Liver (tissue), 3 donors: ENCODE measurements around the gene DNAI1.

Experiments used
- EGR1 ChIP-seq, 2 donors: IDR thresholded peaks; 2 replicates each; pipeline ENCODE4 v1.6.1; 2016 to 2018; ENCODE audit warnings: antibody characterized with exemption in 2 of 2, low read depth in 2 of 2
- GABPA ChIP-seq, 2 donors: IDR thresholded peaks in 1 of 2; conservative IDR thresholded peaks in 1 of 2; 2 replicates each; pipeline ENCODE4 v1.6.1; 2016; ENCODE audit warnings: antibody characterized with exemption in 2 of 2, mild to moderate bottlenecking in 1 of 2, moderate library complexity in 1 of 2
- JUND ChIP-seq, 2 donors: IDR thresholded peaks; 2 replicates each; pipeline ENCODE4 v1.6.1; 2016; ENCODE audit warnings: antibody characterized with exemption in 2 of 2
- NR2F2 ChIP-seq: IDR thresholded peaks from 2 replicates; pipeline ENCODE4 v1.6.1; 2016; ENCODE audit warnings: antibody characterized with exemption
- RAD21 ChIP-seq, 2 donors: IDR thresholded peaks; 2 replicates each; pipeline ENCODE4 v1.6.1; 2016; ENCODE audit warnings: antibody characterized with exemption in 2 of 2, mild to moderate bottlenecking in 2 of 2
- TAF1 ChIP-seq: conservative IDR thresholded peaks from 2 replicates; pipeline ENCODE4 v1.6.1; 2016; ENCODE audit warnings: antibody characterized with exemption, mild to moderate bottlenecking
- TF ChIP-seq, protein P1 (sequence below): fragments of 150-350 bp; IDR thresholded peaks from 2 replicates; pipeline ENCODE4 v1.5.1; 2017; ENCODE audit warnings: improper control_type of control experiment, low read depth, low read length; ENCODE audit not compliant: missing input control
- TF ChIP-seq, protein P2 (sequence below): IDR thresholded peaks from 2 replicates; pipeline ENCODE4 v1.6.1; 2016; ENCODE audit warnings: antibody characterized with exemption
- TF ChIP-seq, protein P3 (sequence below): IDR thresholded peaks from 2 replicates; pipeline ENCODE4 v1.6.1; 2016; ENCODE audit warnings: antibody characterized with exemption
- TF ChIP-seq, protein P4 (sequence below): IDR thresholded peaks from 2 replicates; pipeline ENCODE4 v1.6.1; 2016; ENCODE audit warnings: antibody characterized with exemption
- donor health status: healthy.
- donor health status: healthy.

DNA sequence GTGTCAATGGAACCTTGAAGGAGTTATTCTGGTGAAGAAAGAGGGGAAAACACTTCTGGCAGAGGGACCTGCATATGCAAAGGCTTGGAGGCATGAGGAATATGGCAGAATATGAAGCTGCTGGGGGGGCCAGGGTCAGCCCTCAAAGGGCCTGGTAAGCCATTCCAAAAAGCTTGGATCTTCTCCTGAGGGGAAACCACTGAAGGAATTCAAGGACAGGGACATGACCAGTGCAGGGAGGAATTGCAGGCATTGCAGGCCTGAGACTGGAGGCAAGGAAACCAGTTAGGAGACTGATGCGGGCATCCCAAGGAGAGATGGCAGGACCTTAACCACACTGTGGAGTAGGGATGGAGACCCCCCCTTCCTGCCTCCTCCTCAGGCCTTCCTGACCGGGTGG, 42.8 kb downstream of the DNAI1 start:
- TF ChIP-seq, protein P1, sequence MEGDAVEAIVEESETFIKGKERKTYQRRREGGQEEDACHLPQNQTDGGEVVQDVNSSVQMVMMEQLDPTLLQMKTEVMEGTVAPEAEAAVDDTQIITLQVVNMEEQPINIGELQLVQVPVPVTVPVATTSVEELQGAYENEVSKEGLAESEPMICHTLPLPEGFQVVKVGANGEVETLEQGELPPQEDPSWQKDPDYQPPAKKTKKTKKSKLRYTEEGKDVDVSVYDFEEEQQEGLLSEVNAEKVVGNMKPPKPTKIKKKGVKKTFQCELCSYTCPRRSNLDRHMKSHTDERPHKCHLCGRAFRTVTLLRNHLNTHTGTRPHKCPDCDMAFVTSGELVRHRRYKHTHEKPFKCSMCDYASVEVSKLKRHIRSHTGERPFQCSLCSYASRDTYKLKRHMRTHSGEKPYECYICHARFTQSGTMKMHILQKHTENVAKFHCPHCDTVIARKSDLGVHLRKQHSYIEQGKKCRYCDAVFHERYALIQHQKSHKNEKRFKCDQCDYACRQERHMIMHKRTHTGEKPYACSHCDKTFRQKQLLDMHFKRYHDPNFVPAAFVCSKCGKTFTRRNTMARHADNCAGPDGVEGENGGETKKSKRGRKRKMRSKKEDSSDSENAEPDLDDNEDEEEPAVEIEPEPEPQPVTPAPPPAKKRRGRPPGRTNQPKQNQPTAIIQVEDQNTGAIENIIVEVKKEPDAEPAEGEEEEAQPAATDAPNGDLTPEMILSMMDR: no peak
- no peak for TF ChIP-seq EGR1 (IDR thresholded peaks at IDR 0.05; ENCODE audit: low read depth in 2 of 2)
- TF ChIP-seq TAF1: no peak
- TF ChIP-seq, protein P2, sequence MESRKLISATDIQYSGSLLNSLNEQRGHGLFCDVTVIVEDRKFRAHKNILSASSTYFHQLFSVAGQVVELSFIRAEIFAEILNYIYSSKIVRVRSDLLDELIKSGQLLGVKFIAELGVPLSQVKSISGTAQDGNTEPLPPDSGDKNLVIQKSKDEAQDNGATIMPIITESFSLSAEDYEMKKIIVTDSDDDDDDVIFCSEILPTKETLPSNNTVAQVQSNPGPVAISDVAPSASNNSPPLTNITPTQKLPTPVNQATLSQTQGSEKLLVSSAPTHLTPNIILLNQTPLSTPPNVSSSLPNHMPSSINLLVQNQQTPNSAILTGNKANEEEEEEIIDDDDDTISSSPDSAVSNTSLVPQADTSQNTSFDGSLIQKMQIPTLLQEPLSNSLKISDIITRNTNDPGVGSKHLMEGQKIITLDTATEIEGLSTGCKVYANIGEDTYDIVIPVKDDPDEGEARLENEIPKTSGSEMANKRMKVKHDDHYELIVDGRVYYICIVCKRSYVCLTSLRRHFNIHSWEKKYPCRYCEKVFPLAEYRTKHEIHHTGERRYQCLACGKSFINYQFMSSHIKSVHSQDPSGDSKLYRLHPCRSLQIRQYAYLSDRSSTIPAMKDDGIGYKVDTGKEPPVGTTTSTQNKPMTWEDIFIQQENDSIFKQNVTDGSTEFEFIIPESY: no peak
- TF ChIP-seq, protein P3, sequence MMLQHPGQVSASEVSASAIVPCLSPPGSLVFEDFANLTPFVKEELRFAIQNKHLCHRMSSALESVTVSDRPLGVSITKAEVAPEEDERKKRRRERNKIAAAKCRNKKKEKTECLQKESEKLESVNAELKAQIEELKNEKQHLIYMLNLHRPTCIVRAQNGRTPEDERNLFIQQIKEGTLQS: no peak
- no peak for TF ChIP-seq GABPA (IDR thresholded peaks at IDR 0.05 in 1 of 2, conservative IDR thresholded peaks at IDR 0.05 in 1 of 2)
- TF ChIP-seq, protein P4, sequence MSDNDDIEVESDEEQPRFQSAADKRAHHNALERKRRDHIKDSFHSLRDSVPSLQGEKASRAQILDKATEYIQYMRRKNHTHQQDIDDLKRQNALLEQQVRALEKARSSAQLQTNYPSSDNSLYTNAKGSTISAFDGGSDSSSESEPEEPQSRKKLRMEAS: no peak
- no peak for TF ChIP-seq JUND (IDR thresholded peaks at IDR 0.05)
- TF ChIP-seq RAD21 (IDR thresholded peaks at IDR 0.05): no peak
- TF ChIP-seq NR2F2: no peak
